ENCODE measurements around the gene CAPSL.

DNA sequence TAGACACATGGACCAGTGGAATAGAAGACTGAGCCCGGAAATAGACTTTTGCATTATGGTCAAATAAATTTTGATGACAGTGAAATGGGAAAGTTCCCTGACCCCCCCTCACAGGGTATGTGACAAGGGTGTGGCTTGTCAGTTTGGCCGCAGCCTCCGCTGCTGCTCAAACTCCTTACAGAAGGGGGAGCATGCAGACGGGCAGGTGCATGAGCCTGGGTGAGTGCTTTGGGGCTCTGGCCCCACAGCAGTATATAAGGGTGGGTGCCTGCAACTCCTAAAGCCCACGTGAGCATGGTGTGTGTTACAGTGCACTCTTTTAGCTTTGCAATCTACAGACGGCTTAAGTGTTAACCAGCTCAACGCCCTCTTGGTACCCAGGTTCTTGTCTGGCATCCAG is 21.9 kb upstream of the CAPSL start:
- TF ChIP-seq, protein P1, sequence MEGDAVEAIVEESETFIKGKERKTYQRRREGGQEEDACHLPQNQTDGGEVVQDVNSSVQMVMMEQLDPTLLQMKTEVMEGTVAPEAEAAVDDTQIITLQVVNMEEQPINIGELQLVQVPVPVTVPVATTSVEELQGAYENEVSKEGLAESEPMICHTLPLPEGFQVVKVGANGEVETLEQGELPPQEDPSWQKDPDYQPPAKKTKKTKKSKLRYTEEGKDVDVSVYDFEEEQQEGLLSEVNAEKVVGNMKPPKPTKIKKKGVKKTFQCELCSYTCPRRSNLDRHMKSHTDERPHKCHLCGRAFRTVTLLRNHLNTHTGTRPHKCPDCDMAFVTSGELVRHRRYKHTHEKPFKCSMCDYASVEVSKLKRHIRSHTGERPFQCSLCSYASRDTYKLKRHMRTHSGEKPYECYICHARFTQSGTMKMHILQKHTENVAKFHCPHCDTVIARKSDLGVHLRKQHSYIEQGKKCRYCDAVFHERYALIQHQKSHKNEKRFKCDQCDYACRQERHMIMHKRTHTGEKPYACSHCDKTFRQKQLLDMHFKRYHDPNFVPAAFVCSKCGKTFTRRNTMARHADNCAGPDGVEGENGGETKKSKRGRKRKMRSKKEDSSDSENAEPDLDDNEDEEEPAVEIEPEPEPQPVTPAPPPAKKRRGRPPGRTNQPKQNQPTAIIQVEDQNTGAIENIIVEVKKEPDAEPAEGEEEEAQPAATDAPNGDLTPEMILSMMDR (IDR thresholded peaks at IDR 0.05): no peak
- no peak for TF ChIP-seq ZFX (IDR thresholded peaks at IDR 0.05; ENCODE audit: borderline replicate concordance)

Measured in 22Rv1 (cell line).